ENCODE results near the gene UBE2E3. TPM values are rescaled to one million over a fixed set of nuclear protein-coding genes. Genes with fewer than 3 reads are reported as not detected.

UBE2E3 gene
- total RNA-seq, 2 donors from 2014 or later = 49.7 to 53.8 TPM

GRCh38 chr2:181051861-181052522 is 71.6 kb downstream of the UBE2E3 start:
- DNase-seq (ENCODE audit: low spot score) = no peak
- ATAC-seq (ENCODE audit: insufficient number of reproducible peaks, low FRiP score, low read depth) = no peak
- Histone ChIP-seq H3K27me3 (replicated peaks; ENCODE audit: insufficient read depth) (no peaks in the 10 kb centered on the region), H3K36me3 (no peaks in the 10 kb centered on the region), H3K4me3 (no peak overlapping the region), H3K9me3 (no peaks in the 10 kb centered on the region), H3K27ac (no peak overlapping the region), H3K4me1 (ENCODE audit: control insufficient read depth in 1 of 2, low read depth in 2 of 2) (peaks cover 0 to 7% of the 10 kb centered on the region in 2 donors)
- TF ChIP-seq CTCF (IDR thresholded peaks at IDR 0.05) = no peak

- no peaks in the 10 kb centered on the region for H3K36me3 ChIP-seq
- no peak for TF ChIP-seq CTCF (IDR thresholded peaks at IDR 0.05)
- H3K9me3 ChIP-seq = no peaks in the 10 kb centered on the region
- DNase-seq (ENCODE audit: low spot score) (no peak), ATAC-seq (ENCODE audit: insufficient number of reproducible peaks, low FRiP score, low read depth) (no peak)
- H3K27me3 ChIP-seq (replicated peaks; ENCODE audit: insufficient read depth) = no peaks in the 10 kb centered on the region
- H3K4me3 ChIP-seq = no peak overlapping the region
- H3K27ac ChIP-seq = no peak overlapping the region
- H3K4me1 ChIP-seq (ENCODE audit: control insufficient read depth in 1 of 2, low read depth in 2 of 2) = peaks cover 0 to 7% of the 10 kb centered on the region in 2 donors
Measured at GRCh38 chr2:181052523-181052891, 72.1 kb downstream of the UBE2E3 start.

- H3K4me1 ChIP-seq (ENCODE audit: control insufficient read depth in 1 of 2, low read depth in 2 of 2) = peaks cover 0 to 7% of the 10 kb centered on the region in 2 donors
- no peak overlapping the region for H3K27ac ChIP-seq
- H3K27me3 ChIP-seq (replicated peaks; ENCODE audit: insufficient read depth) = no peaks in the 10 kb centered on the region
- DNase-seq (ENCODE audit: low spot score) (no peak), ATAC-seq (ENCODE audit: insufficient number of reproducible peaks, low FRiP score, low read depth) (no peak)
- no peaks in the 10 kb centered on the region for H3K36me3 ChIP-seq
- no peaks in the 10 kb centered on the region for H3K9me3 ChIP-seq
- no peak overlapping the region for H3K4me3 ChIP-seq
- TF ChIP-seq CTCF (IDR thresholded peaks at IDR 0.05) = no peak
Measured at GRCh38 chr2:181054256-181054655, 73.9 kb downstream of the UBE2E3 start.

- no peak for TF ChIP-seq CTCF (IDR thresholded peaks at IDR 0.05)
- Histone ChIP-seq H3K9me3 (no peaks in the 10 kb centered on the region), H3K27me3 (replicated peaks; ENCODE audit: insufficient read depth) (no peaks in the 10 kb centered on the region), H3K36me3 (no peaks in the 10 kb centered on the region), H3K27ac (no peak overlapping the region), H3K4me1 (ENCODE audit: control insufficient read depth in 1 of 2, low read depth in 2 of 2) (peaks cover 0 to 7% of the 10 kb centered on the region in 2 donors), H3K4me3 (no peak overlapping the region)
- no peak for DNase-seq (ENCODE audit: low spot score)
- ATAC-seq (ENCODE audit: insufficient number of reproducible peaks, low FRiP score, low read depth) = no peak
Measured at GRCh38 chr2:181054843-181055242, 74.4 kb downstream of the UBE2E3 start.

GRCh38 chr2:181058378-181059269 is 78.2 kb downstream of the UBE2E3 start:
- no peak for DNase-seq (ENCODE audit: low spot score)
- H3K36me3 ChIP-seq = peaks cover 4% of the 10 kb centered on the region
- no peak for ATAC-seq (ENCODE audit: insufficient number of reproducible peaks, low FRiP score, low read depth)
- peaks cover 0 to 7% of the 10 kb centered on the region in 2 donors for H3K4me1 ChIP-seq (ENCODE audit: control insufficient read depth in 1 of 2, low read depth in 2 of 2)
- TF ChIP-seq CTCF (IDR thresholded peaks at IDR 0.05) = no peak
- no peaks in the 10 kb centered on the region for H3K9me3 ChIP-seq
- no peaks in the 10 kb centered on the region for H3K27me3 ChIP-seq (replicated peaks; ENCODE audit: insufficient read depth)
- no peak overlapping the region for H3K4me3 ChIP-seq
- no peak overlapping the region for H3K27ac ChIP-seq
